Measurements from ENCODE around the gene CHST11.

DNA sequence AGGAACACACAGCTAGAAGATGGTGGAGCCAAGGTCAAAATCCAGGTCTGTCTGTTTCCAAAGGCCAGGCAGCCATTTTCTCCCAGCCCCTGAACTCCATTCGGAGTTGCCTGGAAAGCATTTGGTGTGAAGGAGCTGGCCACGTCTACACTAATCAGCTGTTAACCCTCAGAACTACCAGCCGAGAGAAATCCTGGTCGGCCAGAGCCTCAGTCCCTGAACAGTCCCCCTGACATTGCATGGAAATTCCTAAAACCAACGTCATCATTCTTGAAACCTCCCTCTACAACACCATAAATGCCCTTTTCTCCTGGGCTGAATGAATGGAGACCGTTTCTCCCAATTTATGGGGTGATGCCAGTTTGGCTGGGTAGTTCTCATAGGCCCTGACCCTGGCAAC lies 255.7 kb downstream of the CHST11 start:
- TF ChIP-seq, protein P1, sequence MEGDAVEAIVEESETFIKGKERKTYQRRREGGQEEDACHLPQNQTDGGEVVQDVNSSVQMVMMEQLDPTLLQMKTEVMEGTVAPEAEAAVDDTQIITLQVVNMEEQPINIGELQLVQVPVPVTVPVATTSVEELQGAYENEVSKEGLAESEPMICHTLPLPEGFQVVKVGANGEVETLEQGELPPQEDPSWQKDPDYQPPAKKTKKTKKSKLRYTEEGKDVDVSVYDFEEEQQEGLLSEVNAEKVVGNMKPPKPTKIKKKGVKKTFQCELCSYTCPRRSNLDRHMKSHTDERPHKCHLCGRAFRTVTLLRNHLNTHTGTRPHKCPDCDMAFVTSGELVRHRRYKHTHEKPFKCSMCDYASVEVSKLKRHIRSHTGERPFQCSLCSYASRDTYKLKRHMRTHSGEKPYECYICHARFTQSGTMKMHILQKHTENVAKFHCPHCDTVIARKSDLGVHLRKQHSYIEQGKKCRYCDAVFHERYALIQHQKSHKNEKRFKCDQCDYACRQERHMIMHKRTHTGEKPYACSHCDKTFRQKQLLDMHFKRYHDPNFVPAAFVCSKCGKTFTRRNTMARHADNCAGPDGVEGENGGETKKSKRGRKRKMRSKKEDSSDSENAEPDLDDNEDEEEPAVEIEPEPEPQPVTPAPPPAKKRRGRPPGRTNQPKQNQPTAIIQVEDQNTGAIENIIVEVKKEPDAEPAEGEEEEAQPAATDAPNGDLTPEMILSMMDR (IDR thresholded peaks at IDR 0.05; ENCODE audit: borderline replicate concordance, extremely low read depth, low read length, poor library complexity, severe bottlenecking) = no peak
- no peak for TF ChIP-seq EZH2 (IDR thresholded peaks at IDR 0.05; ENCODE audit: borderline replicate concordance, low read depth, low read length, severe bottlenecking)

Data from DND-41 (cell line).